Erythroblast (primary cell): ENCODE data around the gene HELZ.

Experiments
- DNase-seq, 2 experiments: peaks; one replicate each; lab custom pipeline; 2025; lab: John Stamatoyannopoulos, UW
- GATA1 ChIP-seq: IDR thresholded peaks from 2 replicates; pipeline ENCODE4 v1.6.1; 2011; ENCODE audit warnings: low read depth, mild to moderate bottlenecking, control low read depth, low read length, moderate library complexity
- POLR2A ChIP-seq: IDR thresholded peaks from 2 replicates; pipeline ENCODE4 v1.6.1; 2011; ENCODE audit warnings: mild to moderate bottlenecking, low read length

HELZ gene

DNA sequence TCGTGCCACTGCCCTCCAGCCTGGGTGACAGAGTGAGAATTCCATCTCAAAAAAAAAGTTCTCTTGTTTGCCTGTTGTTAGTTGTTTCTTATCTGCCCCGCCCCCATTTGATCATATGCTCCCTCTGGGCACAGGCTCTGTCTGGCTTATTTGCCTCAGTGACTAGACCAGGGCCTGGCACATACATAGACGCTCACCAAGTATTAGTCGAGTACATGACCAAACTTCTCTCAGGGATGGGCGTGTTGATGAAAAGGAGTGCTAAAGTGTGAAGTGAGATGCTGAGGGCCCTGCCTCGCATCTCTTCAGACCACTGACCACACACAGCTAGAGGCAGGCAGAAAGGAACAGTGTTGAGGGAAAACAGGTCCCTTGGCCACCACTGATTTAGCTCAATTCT is 3.3 kb upstream of the HELZ start:
- no peak for TF ChIP-seq POLR2A
- no peak for DNase-seq

DNA sequence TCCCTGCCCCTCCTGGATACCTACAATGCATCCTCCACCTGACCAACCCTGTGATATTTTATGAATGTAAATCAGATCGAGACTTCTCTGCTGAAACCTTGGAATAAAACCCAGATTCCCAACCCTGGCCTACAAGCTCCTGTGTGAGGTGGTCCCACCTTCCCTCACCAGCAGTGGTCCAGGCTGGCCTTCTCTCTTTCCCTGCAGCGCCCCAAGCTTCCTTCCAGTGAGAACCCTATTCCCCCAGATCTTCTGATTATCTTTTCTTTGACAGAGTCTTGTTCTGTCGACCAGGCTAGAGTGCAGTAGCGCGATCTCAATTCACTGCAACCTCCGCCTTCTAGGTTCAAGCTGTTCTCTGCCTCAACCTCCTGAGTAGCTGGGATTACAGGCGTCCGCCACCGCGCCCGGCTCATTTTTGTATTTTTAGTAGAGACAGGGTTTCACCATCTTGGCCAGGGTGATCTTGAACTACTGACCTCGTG is 2.5 kb upstream of the HELZ start:
- TF ChIP-seq GATA1 (no peak), POLR2A (no peak)
- DNase-seq: no peak

DNA sequence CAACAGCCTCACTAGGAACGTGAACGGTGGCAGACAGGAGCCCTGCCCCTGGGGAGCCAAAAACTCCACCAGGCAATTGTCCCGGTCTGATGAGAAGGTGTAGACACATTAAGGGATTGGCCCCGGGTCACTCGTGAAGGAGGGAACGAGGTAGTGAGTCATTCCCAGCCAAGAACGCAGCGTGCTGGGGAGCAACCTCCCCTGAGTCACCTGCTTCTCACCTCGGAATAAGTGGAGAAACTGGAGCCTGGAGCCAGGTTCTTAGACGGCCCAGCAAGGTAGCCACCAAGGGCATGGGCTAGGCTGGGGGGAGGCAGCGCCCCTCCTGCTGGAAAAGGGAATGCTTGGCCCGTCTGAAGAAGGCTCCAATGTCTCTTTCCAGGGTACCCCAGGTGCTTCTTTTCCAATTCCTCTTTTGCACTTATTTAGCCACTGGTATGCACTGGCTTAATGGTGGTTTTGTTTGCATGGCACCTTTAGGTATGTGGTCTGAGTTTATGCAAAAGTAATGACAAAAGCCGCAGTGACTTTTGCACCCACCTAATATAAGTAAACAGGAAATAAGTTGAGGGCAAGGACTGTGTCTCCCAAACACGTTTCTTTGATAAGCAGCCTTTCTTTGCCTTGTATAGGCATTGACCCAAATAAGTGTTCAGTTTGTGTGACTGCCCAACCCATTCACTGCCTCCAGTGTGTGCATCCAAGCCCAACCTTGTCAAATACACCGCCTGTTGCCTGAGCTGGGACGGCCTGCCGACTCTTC is 1.8 kb upstream of the HELZ start:
- TF ChIP-seq GATA1 (no peak), POLR2A (no peak)
- peak in 1 of 2 experiments; percentile 37 for DNase-seq

DNA sequence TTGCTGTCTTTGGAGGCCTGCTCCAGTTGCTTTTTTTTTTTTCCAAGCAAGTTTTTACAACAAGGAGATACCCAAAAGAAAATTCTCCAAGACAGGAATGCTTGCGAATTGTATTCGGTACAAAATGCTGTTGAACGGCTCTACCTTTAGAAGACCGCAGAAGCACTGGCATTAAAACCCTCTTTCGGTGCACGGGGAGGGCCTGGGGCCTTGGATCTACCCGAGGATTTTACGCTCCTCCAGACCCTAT is 1.3 kb upstream of the HELZ start:
- DNase-seq: no peak
- TF ChIP-seq GATA1 (no peak), POLR2A (no peak)

DNA sequence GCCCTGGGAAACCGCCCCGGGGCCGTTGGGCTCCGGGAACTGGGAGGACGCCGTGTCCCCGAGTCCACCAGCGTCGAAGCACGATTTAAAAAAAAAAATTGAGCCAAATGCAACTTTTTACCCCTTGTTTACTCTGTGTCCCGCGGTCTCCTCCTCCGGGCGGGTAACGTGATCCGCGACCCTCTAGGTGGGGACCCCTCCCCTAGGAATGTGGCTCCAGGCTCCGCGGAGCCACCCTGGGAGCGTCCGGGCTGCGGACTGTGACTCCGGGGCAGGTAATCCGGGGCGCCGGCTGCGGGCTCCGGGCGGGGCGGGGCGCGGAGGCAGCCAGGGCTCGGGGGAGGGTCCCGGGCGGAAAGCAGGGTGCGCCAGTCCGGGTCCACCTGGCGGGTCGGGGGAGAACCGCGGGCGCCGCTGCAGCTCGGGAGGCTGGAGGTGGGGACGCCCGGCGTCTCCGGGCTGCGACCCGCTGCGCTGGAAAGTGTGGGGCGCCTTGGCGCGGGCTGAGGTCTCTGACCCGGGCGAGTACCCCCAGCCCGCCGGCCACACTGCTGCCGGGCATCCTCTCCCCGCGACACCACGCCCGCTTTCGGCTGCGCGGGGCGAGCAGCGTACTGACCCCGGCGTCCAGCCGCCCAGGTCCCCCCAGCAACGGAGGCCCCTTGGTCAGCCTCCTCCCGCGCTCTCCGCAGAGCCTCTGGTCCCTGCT is 852 bp upstream of the HELZ start:
- TF ChIP-seq POLR2A: no peak
- TF ChIP-seq GATA1: no peak
- DNase-seq: peak; percentile 22 to 39

DNA sequence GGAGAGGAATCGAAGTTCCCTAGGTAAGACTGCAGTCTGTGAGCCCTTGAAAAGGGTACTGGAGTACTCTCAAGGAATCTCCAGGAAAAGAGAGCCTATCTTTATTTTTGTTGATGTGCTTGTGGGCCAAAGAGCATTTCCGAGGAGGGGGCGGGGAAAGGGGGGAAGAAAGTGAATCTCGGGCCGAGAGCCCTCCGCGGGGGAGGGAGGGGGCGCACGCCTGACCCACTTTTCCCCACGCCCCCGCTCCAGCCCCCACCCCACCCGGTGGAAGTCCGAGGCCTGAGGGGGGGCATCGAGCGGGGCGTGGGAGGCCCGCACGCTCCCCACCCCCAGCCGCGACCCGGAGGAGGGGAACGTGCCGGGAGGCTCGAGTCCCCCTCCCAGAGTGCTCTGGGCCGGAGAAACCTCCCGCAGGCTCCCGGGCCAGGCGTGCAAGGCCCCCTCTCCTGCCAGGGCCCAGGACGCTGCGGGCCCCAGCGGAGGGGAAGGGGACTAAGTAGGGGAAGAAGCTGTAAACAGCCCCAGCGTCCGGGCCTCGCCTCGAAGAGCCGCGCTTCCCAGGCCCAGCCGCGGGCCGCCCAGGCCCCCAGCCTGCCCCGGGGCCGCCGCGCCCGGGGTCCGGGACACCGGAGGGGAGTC is 444 bp downstream of the HELZ start:
- TF ChIP-seq GATA1: no peak
- no peak for TF ChIP-seq POLR2A
- peak in 1 of 2 experiments; percentile 73 for DNase-seq

DNA sequence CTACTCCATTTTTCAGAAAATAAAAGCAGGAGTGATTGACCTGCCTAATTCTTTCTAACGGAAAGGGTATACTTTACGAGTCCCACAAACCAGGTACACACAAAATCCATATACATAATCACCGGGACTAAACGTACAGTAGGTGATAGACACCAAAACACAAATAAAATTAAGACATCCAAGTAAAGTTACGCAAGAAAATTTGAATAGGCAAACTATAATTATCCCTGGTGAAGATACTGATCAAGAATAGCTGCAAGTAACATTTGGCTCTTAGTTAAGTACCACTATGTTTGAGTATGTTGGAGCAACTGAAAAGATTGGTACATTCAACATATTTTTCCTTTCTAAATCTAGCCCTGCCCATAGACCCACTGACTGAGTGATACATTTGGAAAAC is 1.7 kb downstream of the HELZ start:
- no peak for TF ChIP-seq POLR2A
- TF ChIP-seq GATA1: no peak
- DNase-seq: no peak

DNA sequence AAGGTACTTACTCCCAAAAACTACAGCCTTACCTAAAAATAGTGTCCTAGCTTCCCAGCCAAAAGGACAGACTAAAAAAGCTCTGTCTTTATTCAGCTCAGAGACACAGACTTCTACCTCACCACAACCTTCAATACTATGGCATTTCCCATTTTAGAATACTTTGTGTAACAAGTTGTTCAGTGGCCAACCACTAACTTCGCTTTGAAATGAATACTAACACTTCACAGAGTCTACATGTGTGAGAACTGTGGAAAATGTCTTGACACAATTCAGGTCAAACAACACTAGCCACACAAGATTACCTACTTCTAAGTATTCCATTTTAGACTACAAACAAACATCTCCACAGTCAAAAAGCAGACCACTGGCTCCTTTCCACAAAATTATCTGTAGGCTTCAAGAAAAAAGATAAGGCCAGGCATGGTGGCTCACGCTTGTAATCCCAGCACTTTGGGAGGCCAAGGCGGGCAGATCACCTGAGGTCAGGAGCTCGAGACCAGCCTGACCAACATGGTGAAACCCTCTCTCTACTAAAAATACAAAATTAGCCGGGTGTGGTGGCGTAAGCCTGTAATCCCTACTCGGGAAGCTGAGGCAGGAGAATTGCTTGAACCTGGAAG is 3.2 kb downstream of the HELZ start:
- TF ChIP-seq GATA1 (no peak), POLR2A (no peak)

DNA sequence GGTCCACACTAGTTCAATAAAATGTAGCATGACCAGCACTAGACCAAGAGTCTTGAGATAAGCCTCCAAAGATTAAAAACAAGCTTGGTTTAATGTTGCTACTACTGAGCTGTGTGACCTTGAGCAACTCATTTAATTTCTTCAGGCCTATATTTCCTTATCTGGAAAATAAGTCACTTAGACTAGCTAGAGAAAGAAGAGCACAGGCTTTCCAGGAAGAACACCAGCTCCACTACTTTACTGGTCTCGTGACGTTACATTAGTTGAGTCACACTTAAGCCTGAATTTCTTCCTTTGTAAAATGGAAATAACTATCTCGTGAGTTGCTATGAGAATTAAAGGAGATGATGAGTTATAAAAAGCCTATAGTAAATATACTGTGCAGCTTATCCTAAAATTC is 5.4 kb downstream of the HELZ start:
- DNase-seq: peak; percentile 21 to 32
- TF ChIP-seq GATA1 (no peak), POLR2A (no peak)

More for the DNA sequence above, 3.2 kb downstream of the HELZ start:
- peak; percentile 38 to 74 for DNase-seq

DNA sequence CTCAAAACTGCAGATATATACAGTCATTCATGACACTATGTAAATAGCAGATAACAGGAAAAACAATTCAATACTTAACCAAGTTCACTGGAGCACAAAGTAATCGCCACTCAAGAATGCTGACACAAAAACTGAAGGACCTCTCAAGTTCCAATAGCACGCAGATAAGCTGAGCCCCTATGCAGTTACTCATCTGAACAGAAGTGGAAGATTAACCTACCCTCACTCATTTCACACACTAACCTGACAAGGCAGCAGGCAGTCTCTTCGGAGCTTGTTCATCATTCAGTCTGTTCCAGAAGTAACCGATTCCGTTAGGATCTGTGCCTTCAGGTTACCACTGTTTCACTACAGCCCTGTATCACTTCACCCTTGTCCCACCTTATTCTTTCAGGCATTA is 6.0 kb downstream of the HELZ start:
- TF ChIP-seq GATA1 (no peak), POLR2A (no peak)
- no peak for DNase-seq

DNA sequence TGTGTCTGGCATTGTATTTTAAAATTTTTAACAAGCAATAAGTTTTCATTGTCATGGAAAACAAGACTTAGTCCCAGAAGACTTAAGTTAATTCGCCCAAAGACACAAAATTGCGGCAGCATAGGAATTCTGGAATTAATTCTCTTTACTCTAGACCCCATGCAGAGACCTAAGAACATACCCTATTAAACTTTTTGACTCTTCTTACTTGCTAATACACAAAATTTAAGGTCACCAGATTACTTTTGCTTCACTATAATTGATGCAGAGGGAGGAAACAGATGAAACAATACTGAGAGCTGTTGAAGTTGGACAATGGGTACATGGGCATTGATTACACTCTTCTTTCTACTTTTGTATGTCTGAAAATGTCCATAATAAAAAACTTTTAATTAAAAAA is 12.6 kb downstream of the HELZ start:
- TF ChIP-seq POLR2A (no peak), GATA1 (no peak)
- DNase-seq: no peak

DNA sequence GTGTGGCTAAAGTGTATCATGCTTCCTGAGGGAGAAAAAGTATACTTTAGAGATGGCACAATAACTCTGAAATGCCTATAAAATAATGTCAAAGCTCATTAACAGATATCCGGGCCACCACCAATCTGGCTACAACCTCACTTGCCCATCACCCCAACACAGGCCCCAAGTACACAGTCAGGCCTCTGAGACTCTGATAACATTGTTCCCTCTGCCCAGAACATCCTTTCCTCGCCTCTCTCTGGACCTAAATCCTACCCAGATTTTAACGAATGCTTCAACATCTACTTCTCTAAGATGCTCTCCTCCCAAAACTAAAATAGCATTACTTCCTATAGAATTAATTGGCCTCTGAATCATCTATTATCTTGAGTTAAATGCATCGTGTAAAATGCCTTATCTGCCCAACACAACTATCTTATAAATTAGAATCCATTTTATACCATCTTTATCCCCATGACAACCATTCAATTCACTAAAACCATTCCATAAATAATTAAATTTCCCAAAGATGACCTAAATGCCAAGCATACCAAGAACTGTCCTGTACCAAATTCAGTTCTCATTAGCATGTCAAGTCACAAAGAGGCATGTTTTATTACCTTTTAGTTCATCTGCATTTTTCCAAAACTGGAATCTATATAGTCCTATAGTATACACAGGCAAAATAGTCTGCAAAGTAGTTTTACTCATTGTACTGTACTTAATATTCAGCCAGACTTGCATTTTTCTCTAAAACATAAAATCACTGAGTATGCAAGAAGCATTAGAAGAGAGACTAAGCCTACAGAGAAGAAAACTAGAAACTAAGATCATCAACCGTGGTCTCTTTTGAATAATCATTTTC is 15.7 kb downstream of the HELZ start:
- DNase-seq: no peak
- TF ChIP-seq POLR2A (no peak), GATA1 (no peak)

DNA sequence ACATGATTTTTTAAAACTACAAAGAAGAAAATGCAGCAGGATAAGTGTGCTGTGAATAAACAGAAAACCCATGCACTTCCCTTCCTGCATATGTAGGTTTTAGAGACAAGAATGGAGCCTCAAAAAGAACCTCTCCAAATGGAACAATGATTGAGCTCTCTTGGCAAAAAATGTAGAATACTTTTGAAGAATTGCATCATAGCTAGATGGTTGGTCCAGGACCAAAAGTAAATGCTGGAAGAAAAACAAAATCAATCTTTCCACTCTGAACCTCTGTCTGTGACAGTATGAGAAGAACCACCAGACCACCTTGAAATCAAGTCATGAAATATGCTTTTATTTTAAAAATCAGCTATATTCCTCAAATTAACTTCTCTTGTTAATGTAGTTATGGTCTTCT is 17.5 kb downstream of the HELZ start:
- TF ChIP-seq GATA1: no peak
- DNase-seq: no peak

DNA sequence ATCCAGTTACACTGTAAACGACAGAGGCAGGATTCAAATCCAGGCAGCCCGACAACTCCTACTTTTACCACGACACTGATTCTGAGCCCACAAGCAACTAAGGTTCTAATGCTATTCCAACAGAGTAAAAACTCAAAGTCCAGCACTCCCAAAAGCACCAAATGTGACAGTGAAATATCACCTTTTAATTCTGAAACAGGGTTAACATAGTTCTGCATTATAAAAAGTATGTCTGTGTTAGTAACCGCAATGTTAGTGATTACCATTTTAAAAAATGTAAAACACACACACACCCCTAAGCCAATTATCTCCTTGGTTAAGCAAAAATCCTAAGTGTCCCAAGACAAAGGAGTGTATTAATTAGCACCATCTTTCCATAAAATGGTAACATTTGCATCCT is 19.7 kb downstream of the HELZ start:
- no peak for TF ChIP-seq GATA1
- TF ChIP-seq POLR2A: no peak
- DNase-seq: no peak
